HT1080 (cell line): ENCODE results near the gene SH3GL1. TPM values are rescaled to one million over a fixed set of nuclear protein-coding genes. Genes with fewer than 3 reads are reported as not detected.

Source experiments
- DNase-seq: peaks from one replicate; pipeline ENCODE4 v3.0.0-alpha.2; 2015; ENCODE audit warnings: low read depth
- total RNA-seq: library from RNA; depleted of rRNA; stranded (reverse); fragments of >200 nt; shearing (Covaris generic); gene quantifications from 2 replicates; pipeline ENCODE4 v1.2.3, GENCODE V29; 2014

Gene SH3GL1
- total RNA-seq, 1 experiment from 2014 or later = 62.9 TPM

DNA sequence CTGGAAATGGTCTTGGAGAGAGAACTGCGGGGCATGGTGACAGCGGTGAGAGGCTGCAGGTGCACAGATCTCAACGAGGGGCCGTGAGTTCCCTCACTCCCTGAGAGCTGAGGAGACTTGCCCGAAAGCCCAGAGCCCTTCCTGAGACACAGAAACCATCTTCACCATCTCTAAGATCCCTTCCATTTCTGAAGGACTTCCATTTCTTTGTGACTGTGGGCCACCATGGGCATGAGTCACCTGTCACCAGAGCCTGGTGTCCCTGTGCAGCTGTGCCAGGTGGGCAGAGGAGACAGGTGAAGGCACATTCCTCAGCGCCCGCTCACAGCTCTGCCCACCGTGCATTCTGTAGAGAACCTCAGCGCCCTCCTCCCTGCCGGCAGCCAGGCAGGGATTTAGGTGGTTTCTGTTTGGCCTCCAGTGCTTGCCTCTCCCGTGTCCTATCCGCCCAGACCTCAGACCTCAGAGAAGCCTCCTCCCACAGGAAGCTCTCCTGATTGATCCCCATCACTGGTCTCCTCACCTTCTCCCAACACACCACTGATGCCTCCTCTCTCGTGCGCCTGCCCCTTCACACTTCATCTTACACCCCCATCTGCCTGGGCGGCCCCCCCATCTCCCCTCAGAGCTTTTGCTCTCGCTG lies 24.2 kb downstream of the SH3GL1 start:
- no peak for DNase-seq

DNA sequence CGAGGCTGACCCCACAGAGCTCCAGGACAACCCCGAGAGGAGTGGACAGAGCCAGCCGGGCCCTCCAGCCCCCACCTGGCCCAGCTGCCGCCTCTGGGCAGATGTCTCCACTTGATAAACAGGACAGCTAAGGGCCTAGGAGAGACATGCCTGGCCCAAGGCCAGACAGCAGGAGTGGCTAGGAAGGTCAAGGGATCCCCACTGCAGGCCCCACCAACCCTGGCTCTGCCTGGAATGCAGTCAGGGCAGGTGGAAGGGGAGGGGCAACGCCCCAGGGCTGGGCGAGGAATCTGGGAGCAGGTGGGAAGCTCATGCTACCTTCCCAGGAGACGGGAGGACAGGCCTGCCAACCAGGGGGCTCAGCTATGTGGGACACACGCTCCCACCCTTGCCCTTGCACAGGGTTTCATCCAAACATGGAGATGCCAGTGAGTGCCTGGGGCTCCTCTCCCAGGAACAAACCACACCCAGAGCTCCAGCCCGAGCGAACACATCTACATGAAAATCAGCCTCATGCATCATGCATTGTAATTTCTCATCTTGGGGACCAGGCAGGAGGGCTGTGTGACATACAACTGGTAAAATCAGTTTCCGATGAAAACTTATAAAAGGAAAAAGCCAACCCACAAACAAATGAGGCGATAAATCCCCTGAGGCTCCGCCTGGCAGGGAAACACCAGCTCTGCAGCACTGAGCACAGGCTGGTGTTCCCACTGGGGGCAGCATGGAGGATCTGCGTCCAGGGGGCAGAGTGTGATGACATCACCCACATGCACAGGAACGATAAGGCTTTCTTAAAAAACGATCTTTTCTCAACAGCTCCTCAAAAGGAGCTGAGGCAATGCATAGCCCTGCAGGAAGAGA lies 25.0 kb downstream of the SH3GL1 start:
- no peak for DNase-seq

DNA sequence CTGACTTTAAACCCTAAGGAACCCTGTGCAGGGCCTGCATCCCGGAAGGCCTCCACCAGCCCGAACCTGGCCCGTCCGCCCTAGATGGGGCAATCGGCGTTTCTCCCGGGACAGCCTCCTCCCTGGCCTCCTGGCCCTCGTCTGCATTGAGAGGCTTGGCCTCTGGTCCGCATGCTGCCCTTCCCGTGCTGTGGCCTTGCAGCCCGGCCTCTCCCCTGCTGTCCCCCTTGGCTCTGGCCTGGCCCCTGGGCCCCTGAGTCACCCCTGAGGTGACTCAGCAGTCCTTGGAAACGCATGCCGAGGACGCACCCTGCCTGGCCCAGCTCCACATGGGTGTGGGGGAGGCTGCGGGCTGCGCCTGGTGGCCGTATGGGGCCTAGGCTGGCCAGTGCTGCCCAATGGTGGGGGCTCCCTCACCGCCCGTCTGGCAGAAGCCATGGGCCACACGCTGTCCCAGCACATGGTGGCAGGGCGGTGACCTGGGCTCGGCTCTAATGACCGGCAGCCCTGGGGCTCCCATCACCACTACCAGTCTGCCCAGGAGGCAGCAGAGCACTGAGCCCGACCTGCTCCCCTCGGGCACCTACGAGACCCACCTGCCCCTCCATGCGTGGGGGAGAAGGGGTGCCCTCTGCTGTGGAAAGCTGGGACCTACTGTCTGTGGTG lies 25.7 kb downstream of the SH3GL1 start:
- DNase-seq = peak; percentile 81

DNA sequence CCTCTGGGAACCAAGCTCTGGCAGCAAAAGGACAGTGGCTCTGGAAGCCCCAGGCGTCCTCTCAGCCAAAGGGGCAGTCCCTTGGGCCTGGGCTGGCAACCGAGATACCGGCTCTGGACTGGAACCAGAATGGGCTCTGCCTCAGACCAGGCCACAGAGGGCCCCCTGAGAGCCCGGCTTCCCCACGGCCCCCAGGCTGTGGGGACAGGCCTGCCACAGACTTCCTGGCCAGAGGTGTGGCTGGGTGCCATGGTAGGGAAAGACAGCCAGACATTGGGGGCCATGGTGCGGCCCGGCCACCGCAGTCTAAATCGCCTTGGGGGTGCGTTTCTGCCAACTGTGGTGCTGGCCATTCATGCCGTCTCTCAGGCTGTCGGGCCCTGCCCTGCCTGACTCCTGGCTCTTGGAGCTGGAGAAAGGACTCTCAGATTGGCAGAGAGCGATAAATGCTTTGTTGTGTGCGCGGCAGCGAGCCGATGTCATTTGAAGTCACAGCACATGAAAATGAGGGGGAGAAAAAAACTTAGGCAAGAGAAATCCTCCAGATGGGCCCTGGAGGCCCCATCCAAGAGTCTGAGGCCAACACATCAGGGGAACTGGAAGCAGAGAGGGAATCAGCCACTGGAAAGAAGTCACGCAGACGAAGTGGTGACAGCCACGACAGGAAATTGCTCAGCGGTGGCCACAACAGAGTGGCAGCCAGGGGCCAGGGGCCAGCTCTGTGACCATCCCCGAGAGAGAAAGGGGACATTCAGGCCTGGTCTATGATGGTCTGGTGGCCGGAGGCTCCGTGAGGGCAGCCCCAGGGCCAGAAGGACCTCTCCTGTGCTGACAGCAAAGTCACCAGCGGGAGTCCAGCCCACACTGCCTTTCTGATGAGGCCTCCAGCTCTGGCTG lies 26.5 kb downstream of the SH3GL1 start:
- no peak for DNase-seq

DNA sequence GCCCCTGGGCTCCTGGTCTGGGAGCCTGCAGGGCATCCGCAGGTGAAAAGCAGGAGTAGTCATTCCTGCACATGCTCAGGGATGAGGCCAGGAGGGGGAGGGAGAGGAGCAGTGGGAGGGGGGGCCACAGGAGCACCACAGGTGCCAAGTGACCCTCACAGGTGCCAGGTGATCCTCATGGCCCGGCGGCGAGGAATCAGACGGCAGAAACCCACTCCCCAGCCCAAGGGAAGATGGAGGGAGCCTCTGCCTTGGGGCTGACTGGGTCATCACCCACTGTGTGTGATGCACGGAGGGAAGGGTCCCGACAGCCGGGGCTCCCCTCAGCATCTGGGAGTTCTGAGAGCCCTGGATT lies 27.4 kb downstream of the SH3GL1 start:
- DNase-seq = no peak

DNA sequence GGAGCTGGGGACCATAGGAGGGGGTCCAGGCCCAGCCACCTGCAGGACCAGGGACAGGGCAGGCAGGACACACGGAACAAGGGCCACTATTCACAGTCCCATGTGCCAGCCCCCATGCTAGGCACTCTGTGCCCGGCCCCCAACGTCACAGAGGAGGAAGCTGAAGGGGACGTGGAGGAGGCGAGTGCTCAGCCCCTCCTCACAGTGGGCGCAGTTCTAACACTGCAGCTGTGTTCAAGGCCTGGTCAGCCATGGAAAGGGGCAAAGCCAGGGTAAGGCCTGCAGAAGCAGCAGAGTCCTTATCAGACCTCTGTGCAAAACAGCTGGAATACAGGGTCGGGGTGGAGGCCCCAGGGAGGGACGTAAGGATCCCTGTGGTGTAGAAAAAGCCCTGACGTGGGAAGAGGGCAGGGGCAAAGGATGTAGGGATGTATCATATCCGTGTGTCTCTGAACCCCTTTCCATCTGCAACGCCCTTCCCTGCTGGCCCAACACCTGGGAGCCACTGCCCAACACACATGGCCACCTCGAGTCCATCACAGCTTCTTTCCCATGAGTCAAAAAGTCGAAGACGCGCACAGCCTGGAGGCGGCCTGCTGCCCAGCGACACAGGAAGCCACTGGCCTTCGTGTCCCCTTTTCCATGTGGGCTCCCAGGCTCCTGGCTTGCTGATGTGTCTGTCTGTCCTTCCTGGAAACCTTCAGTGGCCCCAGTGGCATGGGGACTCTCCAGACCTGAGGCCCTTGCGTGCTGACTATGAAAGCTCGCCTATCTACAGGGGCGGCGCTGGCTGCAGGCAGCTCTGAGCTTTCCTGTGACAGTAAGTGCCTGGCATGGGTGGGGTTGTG lies 28.0 kb downstream of the SH3GL1 start:
- no peak for DNase-seq

DNA sequence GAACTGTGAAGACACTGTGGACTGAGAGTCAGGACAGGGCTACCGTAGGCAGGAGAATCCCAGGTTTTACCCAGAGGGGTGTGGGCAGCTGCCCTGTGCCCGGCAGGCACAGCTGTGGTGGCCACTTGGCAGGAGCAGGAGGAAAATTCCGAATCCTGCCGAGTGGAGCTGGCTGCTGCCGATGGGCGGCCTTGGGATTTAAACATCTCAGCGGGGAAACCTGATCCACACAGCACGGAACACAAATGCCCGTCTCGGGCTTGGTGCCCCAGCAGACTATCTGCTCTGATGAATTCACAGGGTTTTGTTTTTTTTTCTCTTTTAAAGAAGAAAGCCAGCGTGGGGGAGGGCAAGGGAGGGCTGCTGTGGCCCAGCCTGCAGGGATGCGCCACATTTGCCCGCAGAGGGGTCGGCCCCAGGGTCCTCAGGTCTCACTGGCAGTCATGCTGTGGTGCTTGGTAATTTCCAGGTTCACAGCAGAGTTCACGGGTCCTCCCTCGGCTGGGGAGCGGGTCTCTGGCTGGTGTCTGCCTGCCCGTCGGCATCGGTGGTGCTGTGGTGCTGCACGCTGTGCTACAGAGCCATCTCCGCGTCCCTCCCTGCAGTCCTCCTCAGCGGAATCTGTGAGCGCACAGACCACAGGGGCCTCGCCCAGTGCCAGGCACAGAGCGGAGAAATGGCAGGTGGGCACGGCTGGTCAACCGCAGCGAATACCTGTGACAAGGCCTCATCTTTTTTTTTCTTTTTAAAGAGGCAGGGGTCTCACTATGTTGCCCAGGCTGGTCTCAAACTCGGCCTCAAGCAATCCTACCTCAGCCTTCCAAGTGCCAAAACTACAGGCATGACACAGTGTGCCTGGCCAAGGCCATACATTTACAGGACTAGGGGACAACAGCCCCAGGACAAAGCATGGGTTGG lies 28.8 kb downstream of the SH3GL1 start:
- DNase-seq = no peak

DNA sequence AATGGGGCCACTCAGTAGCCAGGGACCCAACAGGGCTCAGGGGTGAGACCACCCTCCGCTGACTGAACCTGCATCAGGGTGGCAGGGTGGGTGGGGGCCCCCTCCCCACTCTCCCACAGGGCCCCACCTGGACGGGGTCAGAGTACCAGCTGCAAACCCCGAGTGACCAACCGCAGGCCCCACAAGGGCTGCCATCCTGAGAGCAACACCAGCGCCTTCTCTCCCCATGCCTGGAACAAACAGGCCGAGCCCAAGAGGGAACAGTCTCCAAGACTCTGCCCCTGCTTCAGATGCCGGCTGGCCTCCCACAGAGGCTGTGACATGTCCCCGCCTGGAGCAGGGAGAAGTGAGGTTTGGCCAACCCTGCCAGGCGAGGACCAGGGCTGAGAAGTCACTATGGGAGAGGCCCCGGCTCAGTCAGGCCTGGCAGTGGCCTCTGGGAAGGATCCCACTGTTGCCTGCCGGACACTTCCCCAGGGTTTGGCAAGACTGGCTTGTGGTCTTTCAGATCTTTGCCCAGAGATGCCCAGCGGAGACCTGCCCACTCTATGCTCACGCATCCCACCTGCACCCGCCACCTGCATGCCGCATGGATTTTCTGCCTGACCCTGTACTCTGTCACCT lies 29.8 kb downstream of the SH3GL1 start:
- DNase-seq = no peak

DNA sequence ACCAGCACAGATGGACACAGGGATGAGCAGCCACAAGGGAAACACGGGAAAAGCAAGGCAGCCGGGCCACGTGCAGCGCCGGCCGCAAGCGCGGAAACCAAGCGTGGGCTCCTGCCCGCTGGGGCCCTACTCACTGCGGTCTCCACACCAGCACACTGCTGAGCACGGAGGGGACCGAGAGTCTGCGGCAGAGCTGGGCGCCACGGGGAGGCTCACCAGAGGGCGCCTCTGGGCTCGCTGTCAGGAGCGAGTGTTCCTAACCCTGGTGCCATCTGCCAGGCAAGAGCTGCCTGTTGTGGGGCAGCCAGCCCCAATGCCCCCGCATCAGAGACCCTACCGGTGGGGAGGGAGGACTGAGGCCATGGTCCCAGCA lies 30.5 kb downstream of the SH3GL1 start:
- no peak for DNase-seq

DNA sequence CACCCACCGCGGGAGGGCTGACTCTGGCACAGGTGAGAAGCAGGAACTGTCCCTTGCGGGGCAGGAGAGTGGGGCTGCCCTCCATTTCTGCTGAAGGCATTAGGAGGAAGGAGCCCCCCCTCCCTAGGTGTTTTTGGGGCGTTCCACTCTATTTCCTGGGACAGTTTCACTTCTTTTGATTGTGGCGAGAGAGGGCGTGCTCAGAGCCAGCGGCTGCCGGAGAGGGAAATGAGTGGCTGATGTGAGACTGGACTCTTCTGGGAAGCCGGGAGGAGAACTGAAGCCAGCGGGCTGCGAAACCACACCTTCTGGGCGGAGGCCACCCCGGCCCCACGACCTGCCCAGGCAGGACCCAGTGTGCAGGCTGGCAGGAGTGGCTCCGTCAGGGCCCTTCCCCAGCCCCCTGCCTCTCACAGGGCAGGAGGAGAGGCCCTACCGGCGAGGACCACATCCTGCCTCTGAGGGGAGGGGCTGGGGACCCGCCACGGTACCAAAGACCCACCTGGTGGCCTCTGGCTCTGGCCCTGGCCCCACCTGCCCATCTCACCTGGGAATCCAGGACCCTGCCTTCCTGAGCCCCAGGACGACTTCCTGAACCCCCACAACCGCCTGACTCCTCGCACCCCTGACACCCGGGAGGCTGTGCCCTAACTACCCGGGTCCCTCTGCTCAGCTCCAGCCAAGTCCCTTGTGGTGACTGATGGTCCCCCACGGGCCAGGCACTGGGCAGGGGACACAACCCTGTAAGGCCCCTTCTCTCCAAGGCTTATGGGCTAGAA lies 31.0 kb downstream of the SH3GL1 start:
- no peak for DNase-seq

DNA sequence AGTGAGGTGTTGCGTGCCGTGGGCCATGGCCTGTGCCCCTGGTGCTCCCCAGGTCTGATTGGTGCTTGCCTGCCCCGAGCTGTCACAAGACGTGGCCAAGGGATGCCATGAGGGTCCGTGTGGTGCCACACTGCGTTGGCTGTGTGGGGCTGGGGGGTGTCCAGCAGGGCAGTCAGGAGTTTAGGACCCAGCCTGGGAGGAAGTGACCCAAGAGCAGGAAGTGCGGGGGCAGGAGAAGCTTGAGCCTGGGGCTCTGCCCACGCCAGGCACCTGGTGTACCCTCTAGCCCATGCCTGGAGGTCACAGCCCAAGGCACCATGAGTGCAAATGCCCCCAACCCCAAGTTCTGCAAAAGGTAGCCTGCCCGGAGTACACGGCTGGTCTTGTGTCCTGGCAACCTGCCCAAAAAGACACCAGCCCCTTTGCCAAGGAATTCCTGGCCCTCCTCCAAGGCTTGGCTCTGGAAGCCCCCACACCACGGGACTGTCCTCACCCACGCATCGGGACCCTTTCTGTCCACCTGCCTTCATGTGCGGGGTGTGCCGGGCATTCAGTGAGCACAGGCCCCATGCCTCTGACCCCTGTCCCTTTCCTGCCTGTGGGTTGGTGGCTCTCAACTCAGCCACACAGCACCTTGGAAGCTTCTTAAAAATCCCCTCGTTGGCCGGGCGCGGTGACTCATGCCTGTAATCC lies 32.1 kb downstream of the SH3GL1 start:
- DNase-seq = no peak

DNA sequence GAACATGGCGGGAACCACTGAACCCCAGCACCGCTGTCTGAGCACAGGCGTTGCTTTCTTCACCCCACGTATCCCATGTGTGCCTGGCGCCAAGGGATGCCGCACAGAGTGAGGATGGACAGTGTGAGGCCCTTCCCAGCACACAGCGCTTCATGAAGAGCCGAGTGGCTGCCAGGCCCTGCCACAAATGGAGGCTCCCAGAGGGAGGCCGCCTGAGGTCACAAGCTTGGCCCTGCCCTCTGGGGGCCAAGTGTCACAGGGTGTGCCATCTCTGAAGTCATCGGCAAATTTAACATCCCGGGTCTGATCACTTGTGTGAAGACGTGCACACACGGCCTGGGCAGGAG lies 32.6 kb downstream of the SH3GL1 start:
- DNase-seq = no peak

DNA sequence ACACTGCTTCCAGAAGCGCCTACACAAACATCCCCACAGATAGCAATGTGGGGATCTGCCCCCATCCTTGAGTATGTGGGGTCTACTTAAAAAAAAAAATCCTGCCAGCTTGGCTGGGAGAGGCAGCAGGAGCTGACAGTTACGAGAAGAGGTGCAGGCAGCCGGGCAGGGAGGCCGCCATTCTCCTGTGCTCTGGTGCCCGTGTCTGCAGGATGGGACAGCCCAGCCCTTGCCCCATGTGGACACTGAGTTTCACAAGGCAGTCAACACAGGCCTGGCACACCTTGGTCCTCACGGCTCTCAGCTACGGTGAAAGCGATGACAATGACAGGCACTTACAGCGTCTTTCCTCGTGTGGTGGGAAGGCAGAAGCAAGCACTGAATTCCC lies 33.0 kb downstream of the SH3GL1 start:
- no peak for DNase-seq

DNA sequence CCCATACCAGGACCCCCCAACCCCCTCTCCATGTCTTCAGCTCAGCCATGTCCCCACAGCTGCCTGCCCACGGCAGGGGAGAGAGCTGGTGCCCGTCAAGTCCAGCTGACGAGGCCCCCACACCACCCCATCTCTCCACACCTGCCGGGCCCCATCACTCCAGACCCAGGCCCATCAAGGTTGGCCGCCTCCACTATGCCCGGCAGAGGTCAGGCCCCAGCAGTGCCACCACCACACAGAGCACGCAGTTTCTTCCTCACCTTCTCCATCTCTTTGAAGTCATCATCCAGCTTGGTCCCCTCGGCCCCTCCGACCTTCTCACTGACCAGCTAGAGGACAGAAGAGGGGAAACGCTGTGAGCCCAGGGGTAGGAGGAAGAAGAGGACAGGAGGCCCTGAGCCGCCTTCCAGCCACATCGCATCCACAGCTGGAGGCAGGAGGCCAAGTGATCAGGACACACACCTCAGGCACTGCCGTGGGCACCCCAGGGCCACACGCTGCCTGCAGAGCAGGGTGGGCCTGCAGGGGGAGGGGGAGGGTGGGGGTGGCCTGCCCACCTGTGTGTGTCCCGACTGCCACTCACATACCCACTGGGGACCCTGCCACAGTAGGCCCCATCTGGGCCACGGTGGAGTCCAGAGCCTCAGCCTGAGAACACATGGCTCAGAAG lies 33.5 kb downstream of the SH3GL1 start:
- DNase-seq = no peak

DNA sequence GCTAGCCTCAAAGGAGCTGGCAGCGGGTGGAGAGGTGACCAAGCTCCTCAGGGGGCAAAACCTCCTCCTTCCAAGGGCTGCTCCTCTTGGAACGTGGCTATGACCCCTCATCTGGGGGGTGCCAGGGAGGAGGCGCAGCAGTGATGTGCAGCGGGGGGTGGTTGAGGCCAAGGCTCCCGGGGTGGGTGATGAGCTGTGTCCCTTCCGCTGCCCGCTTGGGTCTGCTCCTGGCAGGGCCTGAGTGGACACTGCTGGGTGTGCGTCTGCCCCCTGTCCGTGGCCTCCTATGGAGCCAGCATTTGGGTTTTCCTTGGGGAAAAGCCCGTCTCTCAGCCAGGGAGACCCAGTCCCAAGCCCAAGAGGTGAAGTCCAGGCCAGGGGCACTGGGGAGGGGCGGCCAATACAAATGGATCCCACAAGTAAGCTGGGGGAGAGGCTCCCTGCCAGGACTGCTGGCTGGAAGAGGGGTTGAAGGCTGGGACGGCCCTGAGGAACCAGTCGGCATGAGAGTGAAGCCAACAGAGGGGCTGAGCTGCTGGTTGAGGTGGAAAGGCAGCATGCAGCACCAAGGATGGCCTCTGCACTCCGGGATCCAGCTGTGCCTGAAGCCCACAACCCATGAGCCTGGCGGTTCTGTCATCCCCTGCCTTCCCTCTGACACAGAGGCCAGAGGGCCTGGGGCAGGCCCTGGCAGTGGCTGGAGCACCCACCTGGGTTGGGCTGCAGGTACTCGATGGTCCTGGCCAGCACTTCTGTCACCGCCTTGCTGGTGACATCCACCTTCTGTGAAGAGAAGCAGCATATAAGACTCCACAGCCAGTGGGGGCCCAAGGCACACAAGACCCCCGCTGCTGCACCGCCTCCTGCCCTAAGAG lies 34.3 kb downstream of the SH3GL1 start:
- no peak for DNase-seq

DNA sequence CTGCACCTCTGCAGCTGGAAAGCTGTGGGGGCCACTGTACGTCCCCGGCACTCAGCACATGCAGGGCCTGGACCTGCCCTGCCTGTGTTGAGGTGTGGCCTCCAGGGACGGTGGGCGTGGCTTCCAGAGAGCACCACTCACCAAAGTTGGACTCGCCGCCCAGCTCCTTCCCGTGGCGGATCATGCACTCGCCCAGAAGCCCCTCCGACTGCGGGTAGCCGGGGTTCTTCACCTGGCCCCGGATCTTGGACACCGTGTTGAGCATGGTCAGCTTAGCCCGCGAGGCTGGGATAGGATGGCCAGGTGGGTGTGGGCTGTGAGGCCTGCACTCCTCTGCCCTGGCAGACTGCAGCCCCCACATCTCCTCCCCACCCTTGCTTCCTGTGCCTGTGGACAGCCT lies 35.0 kb downstream of the SH3GL1 start:
- no peak for DNase-seq
